ENCODE results near the gene CAMK1G.

GRCh38 chr1:209648346-209648745, 64.8 kb downstream of the CAMK1G start:
- TF ChIP-seq, protein P1, sequence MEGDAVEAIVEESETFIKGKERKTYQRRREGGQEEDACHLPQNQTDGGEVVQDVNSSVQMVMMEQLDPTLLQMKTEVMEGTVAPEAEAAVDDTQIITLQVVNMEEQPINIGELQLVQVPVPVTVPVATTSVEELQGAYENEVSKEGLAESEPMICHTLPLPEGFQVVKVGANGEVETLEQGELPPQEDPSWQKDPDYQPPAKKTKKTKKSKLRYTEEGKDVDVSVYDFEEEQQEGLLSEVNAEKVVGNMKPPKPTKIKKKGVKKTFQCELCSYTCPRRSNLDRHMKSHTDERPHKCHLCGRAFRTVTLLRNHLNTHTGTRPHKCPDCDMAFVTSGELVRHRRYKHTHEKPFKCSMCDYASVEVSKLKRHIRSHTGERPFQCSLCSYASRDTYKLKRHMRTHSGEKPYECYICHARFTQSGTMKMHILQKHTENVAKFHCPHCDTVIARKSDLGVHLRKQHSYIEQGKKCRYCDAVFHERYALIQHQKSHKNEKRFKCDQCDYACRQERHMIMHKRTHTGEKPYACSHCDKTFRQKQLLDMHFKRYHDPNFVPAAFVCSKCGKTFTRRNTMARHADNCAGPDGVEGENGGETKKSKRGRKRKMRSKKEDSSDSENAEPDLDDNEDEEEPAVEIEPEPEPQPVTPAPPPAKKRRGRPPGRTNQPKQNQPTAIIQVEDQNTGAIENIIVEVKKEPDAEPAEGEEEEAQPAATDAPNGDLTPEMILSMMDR (IDR thresholded peaks at IDR 0.05; ENCODE audit: poor library complexity, severe bottlenecking) = no peak
- TF ChIP-seq SMC3 (conservative IDR thresholded peaks at IDR 0.05; ENCODE audit: poor library complexity) = no peak
- TF ChIP-seq RAD21 (conservative IDR thresholded peaks at IDR 0.05) = no peak
- TF ChIP-seq EP300 (conservative IDR thresholded peaks at IDR 0.05; ENCODE audit: poor library complexity, severe bottlenecking) = no peak
- no peak for TF ChIP-seq TAF1 (IDR thresholded peaks at IDR 0.05; ENCODE audit: low read depth)
